ENCODE data around the gene HAPLN3. TPM values are rescaled to one million over a fixed set of nuclear protein-coding genes. Genes with fewer than 3 reads are reported as not detected.
A peak's percentile ranks its signal among the peaks of the same experiment; 100 is the strongest.

Gene HAPLN3
- total RNA-seq, 1 donor: 18.8 TPM

DNA sequence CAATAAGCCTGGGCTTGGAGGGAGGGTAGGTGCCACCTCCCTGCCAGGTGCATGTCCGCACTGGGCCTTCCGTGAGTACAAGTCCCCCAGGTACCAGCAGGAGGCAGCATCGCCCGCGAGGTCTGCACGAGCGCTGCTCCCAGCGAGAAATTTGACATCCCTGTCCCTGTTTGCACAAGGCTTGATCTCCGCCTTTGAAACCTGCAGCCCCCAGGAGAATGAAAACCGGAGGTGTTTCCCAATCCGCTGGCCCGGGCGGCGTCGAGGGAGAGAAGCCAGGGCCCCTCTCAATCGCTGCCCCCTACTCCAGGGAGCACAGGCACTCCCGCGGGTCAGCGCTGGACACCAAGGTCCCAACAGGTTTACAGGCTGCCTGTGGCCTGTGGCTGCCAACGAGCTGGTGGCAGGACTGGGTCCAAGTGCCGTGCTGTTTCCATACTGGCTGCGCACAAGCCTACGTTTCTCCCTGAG, 961 bp downstream of the HAPLN3 start:
- no peak overlapping the region for H3K27ac ChIP-seq (ENCODE audit: low read depth, low read length)

DNA sequence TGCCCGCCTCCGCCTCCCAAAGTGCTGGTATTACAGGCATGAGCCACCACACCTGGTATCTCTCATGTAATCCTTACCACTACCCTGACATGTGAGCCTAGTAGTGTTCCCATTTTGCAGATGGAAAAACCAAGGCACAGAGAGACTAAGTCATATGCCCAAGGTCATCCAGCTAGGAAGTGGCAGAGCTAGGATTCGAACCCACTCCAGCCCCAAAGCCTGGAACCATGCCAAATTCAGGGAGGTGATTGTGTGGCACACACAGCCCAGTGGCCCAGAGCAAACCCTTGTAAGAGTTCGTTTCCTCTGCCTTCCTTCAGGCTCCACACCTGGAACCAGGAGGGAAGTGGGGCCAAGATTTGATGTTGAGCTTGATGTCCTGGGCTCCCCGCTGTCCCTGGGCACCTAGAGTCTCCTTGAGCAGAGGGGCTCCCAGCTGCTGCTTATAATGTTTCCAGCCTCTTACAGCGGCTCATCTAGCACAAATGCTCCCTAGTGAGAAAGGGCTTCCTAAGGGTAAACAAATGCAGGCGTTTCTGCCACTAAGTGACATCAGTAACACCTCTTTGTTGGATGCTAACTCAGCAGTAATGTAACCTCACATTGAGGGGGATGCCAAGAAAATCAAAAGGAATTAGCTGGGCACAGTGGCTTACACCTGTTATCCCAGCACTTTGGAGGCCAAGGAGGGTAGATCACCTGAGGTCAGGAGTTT, 3.6 kb downstream of the HAPLN3 start:
- H4K20me1 ChIP-seq (ENCODE audit: insufficient read depth, low read length): peaks cover 5% of the 10 kb centered on the region
- TF ChIP-seq, protein P1, sequence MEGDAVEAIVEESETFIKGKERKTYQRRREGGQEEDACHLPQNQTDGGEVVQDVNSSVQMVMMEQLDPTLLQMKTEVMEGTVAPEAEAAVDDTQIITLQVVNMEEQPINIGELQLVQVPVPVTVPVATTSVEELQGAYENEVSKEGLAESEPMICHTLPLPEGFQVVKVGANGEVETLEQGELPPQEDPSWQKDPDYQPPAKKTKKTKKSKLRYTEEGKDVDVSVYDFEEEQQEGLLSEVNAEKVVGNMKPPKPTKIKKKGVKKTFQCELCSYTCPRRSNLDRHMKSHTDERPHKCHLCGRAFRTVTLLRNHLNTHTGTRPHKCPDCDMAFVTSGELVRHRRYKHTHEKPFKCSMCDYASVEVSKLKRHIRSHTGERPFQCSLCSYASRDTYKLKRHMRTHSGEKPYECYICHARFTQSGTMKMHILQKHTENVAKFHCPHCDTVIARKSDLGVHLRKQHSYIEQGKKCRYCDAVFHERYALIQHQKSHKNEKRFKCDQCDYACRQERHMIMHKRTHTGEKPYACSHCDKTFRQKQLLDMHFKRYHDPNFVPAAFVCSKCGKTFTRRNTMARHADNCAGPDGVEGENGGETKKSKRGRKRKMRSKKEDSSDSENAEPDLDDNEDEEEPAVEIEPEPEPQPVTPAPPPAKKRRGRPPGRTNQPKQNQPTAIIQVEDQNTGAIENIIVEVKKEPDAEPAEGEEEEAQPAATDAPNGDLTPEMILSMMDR (IDR thresholded peaks at IDR 0.05; ENCODE audit: extremely low read depth, low read depth, low read length): no peak
- H3K4me2 ChIP-seq (ENCODE audit: insufficient read depth, low read length): no peak overlapping the region
- no peak overlapping the region for H3K27ac ChIP-seq (ENCODE audit: low read depth, low read length)
- H3K36me3 ChIP-seq (ENCODE audit: insufficient read depth, low read length): peaks cover 5% of the 10 kb centered on the region
- no peak overlapping the region for H3K4me3 ChIP-seq (ENCODE audit: insufficient read depth, low read length)
- no peaks in the 10 kb centered on the region for H3K79me2 ChIP-seq (ENCODE audit: insufficient read depth, low read length)
- no peak for DNase-seq (ENCODE audit: insufficient read length, low spot score, missing footprints)
- no peak overlapping the region for H2AFZ ChIP-seq (ENCODE audit: low read length)
- no peaks in the 10 kb centered on the region for H3K9me3 ChIP-seq (ENCODE audit: low read depth, low read length)
- H3K27me3 ChIP-seq (ENCODE audit: insufficient read depth, low read length): no peaks in the 10 kb centered on the region
- peaks cover 26% of the 10 kb centered on the region for H3K4me1 ChIP-seq (ENCODE audit: insufficient read depth, low read length)

More for the DNA sequence above, 961 bp downstream of the HAPLN3 start:
- Histone ChIP-seq H4K20me1 (ENCODE audit: insufficient read depth, low read length) (peaks cover 5% of the 10 kb centered on the region), H2AFZ (ENCODE audit: low read length) (no peak overlapping the region), H3K36me3 (ENCODE audit: insufficient read depth, low read length) (peaks cover 12% of the 10 kb centered on the region), H3K4me1 (ENCODE audit: insufficient read depth, low read length) (peaks cover 32% of the 10 kb centered on the region), H3K4me3 (ENCODE audit: insufficient read depth, low read length) (peak overlapping the region; percentile 78), H3K79me2 (ENCODE audit: insufficient read depth, low read length) (no peaks in the 10 kb centered on the region), H3K9me3 (ENCODE audit: low read depth, low read length) (no peaks in the 10 kb centered on the region), H3K27me3 (ENCODE audit: insufficient read depth, low read length) (no peaks in the 10 kb centered on the region), H3K4me2 (ENCODE audit: insufficient read depth, low read length) (peak overlapping the region; percentile 84)
- TF ChIP-seq, protein P1 (IDR thresholded peaks at IDR 0.05; ENCODE audit: extremely low read depth, low read depth, low read length): peak; percentile 64
- DNase-seq (ENCODE audit: insufficient read length, low spot score, missing footprints): peak; percentile 82

DNA sequence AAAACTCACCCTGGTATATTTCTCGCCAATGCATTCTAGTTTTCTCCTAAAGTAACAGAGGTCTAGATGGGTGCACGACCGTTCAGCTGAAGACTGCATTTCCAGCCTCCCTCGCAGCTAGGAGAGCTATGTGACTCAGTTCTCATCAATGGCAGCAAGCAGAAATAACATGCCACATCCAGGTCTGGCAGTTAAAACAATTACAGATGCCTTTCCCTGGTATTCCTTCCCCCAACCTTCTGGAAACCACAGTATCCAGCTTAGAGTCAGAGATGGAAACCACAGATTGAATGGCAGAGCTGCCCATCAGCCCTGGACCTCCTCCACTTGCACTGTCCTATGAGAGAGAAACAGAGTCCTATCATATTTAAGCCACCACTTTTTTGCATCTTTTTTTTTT, 4.8 kb downstream of the HAPLN3 start:
- Histone ChIP-seq H3K4me2 (ENCODE audit: insufficient read depth, low read length) (no peak overlapping the region), H3K4me3 (ENCODE audit: insufficient read depth, low read length) (no peak overlapping the region), H3K4me1 (ENCODE audit: insufficient read depth, low read length) (peaks cover 23% of the 10 kb centered on the region), H3K27ac (ENCODE audit: low read depth, low read length) (no peak overlapping the region), H2AFZ (ENCODE audit: low read length) (no peak overlapping the region), H4K20me1 (ENCODE audit: insufficient read depth, low read length) (peaks cover 5% of the 10 kb centered on the region), H3K79me2 (ENCODE audit: insufficient read depth, low read length) (no peaks in the 10 kb centered on the region), H3K36me3 (ENCODE audit: insufficient read depth, low read length) (peaks cover 8% of the 10 kb centered on the region), H3K9me3 (ENCODE audit: low read depth, low read length) (no peaks in the 10 kb centered on the region), H3K27me3 (ENCODE audit: insufficient read depth, low read length) (no peaks in the 10 kb centered on the region)
- DNase-seq (ENCODE audit: insufficient read length, low spot score, missing footprints): peak; percentile 97
- TF ChIP-seq, protein P1 (IDR thresholded peaks at IDR 0.05; ENCODE audit: extremely low read depth, low read depth, low read length): no peak

DNA sequence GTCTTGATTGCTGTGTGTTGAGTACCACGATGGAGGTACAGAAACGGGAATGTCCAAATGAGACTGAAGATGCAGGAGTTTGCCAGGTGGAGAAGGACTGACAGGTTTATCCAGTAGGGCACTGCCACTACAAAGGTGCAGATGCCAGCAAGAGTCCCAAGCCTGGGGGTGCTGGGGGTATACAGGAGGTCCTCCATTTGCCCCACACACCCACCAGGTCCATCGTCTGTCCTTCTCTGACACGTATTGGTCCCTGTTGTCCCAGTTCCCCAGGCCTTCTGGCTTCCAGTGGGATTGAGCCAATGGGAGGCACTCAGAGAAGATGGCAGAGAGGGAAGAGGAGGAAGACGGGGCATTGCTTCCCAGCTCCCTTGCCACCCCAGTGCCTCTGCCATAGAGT, 6.6 kb downstream of the HAPLN3 start:
- no peak overlapping the region for H3K27ac ChIP-seq (ENCODE audit: low read depth, low read length)
- H3K4me3 ChIP-seq (ENCODE audit: insufficient read depth, low read length): no peak overlapping the region
- peaks cover 8% of the 10 kb centered on the region for H3K36me3 ChIP-seq (ENCODE audit: insufficient read depth, low read length)
- no peaks in the 10 kb centered on the region for H3K27me3 ChIP-seq (ENCODE audit: insufficient read depth, low read length)
- peaks cover 14% of the 10 kb centered on the region for H3K4me1 ChIP-seq (ENCODE audit: insufficient read depth, low read length)
- DNase-seq (ENCODE audit: insufficient read length, low spot score, missing footprints): peak; percentile 9
- no peaks in the 10 kb centered on the region for H3K9me3 ChIP-seq (ENCODE audit: low read depth, low read length)
- no peak overlapping the region for H3K4me2 ChIP-seq (ENCODE audit: insufficient read depth, low read length)
- no peaks in the 10 kb centered on the region for H4K20me1 ChIP-seq (ENCODE audit: insufficient read depth, low read length)
- TF ChIP-seq, protein P1 (IDR thresholded peaks at IDR 0.05; ENCODE audit: extremely low read depth, low read depth, low read length): no peak
- H3K79me2 ChIP-seq (ENCODE audit: insufficient read depth, low read length): no peaks in the 10 kb centered on the region
- H2AFZ ChIP-seq (ENCODE audit: low read length): no peak overlapping the region

Measured in osteoblast (primary cell).